GM23248 (cell line): Measurements from ENCODE around the gene SYNJ1. TPM values are rescaled to one million over a fixed set of nuclear protein-coding genes. Genes with fewer than 3 reads are reported as not detected.

Source experiments
- DNase-seq: peaks from one replicate; pipeline ENCODE4 v3.0.0-alpha.2; 2015
- H2AFZ ChIP-seq: fragments of 200-600 bp; sonication (generic); 2 replicates; pipeline ENCODE4 v1.6.1; 2016; ENCODE audit warnings: antibody characterized with exemption
- H3F3A ChIP-seq: fragments of 200-600 bp; sonication (generic); 2 replicates; pipeline ENCODE4 v1.6.1; 2016; ENCODE audit warnings: mild to moderate bottlenecking, antibody characterized with exemption, mixed run types; ENCODE audit not compliant: insufficient read depth
- H3K27ac ChIP-seq: fragments of 200-600 bp; sonication (generic); 2 replicates; pipeline ENCODE4 v1.5.1; 2016; ENCODE audit warnings: mild to moderate bottlenecking
- H3K27me3 ChIP-seq: fragments of 200-600 bp; sonication (generic); replicated peaks from 2 replicates; pipeline ENCODE4 v1.6.1; 2016; ENCODE audit warnings: mild to moderate bottlenecking; ENCODE audit not compliant: insufficient read depth
- H3K36me3 ChIP-seq: fragments of 200-600 bp; sonication (generic); 2 replicates; pipeline ENCODE4 v1.6.1; 2016; ENCODE audit warnings: low read depth, mild to moderate bottlenecking
- H3K4me1 ChIP-seq: fragments of 200-600 bp; sonication (generic); 2 replicates; pipeline ENCODE4 v1.6.1; 2016; ENCODE audit warnings: mild to moderate bottlenecking; ENCODE audit not compliant: insufficient read depth
- H3K4me2 ChIP-seq: fragments of 200-600 bp; sonication (generic); one replicate; pipeline ENCODE4 v1.6.1; 2016; ENCODE audit warnings: mild to moderate bottlenecking; ENCODE audit not compliant: unreplicated experiment
- H3K4me3 ChIP-seq: fragments of 200-600 bp; sonication (generic); 2 replicates; pipeline ENCODE4 v1.5.1; 2016; ENCODE audit warnings: mild to moderate bottlenecking
- H3K79me2 ChIP-seq: fragments of 200-600 bp; sonication (generic); 2 replicates; pipeline ENCODE4 v1.6.1; 2016; ENCODE audit warnings: mild to moderate bottlenecking; ENCODE audit not compliant: insufficient read depth
- H3K9ac ChIP-seq: fragments of 200-600 bp; sonication (generic); 2 replicates; pipeline ENCODE4 v1.6.1; 2016; ENCODE audit warnings: mild to moderate bottlenecking
- H3K9me2 ChIP-seq: fragments of 200-600 bp; sonication (generic); 2 replicates; pipeline ENCODE4 v1.6.1; 2016; ENCODE audit warnings: mixed run types, mild to moderate bottlenecking, moderate library complexity; ENCODE audit not compliant: insufficient read depth
- H3K9me3 ChIP-seq: fragments of 200-600 bp; sonication (generic); one replicate; pipeline ENCODE4 v1.6.1; 2017; ENCODE audit warnings: low read depth
- H4K20me1 ChIP-seq: fragments of 200-600 bp; sonication (generic); 2 replicates; pipeline ENCODE4 v1.6.0; 2016; ENCODE audit not compliant: insufficient read depth
- EZH2 ChIP-seq: fragments of 200-600 bp; sonication (generic); IDR thresholded peaks from 2 replicates; pipeline ENCODE4 v1.6.1; 2018; ENCODE audit warnings: antibody characterized with exemption, mild to moderate bottlenecking; ENCODE audit not compliant: insufficient read depth, poor library complexity, severe bottlenecking
- EZH2phosphoT487 ChIP-seq: fragments of 200-600 bp; sonication (generic); IDR thresholded peaks from 2 replicates; pipeline ENCODE4 v1.6.1; 2018; ENCODE audit warnings: antibody characterized with exemption, moderate library complexity, mild to moderate bottlenecking, low read depth; ENCODE audit not compliant: insufficient read depth
- WGBS, 2 experiments: methylation state at CpG; one replicate each; pipeline ENCODE4 v1.1.6; 2015 to 2017; ENCODE audit warnings: low lambda C conversion rate in 2 of 2, low coverage in 1 of 2; ENCODE audit errors: missing lambda C conversion rate in 2 of 2; 5-methylcytosine and 5-hydroxymethylcytosine counted together
- in situ Hi-C: fragments of 300-500 bp; cut with MboI; formaldehyde crosslinking; loops from 2 replicates; pipeline ENCODE4 v1.15.0; 2020
- polyA plus RNA-seq: library from polyadenylated mRNA; unstranded; fragments of >200 nt; fragmentation: Nextera tagmentation; extraction: Ambion mirVana; gene quantifications from 2 replicates; pipeline ENCODE4 v1.2.1, GENCODE V29; 2016
- total RNA-seq: library from RNA; depleted of rRNA; stranded (reverse); fragments of >200 nt; shearing (Covaris generic); gene quantifications from 2 replicates; pipeline ENCODE4 v1.2.3, GENCODE V29; 2014

The SYNJ1 gene
- total and polyA plus RNA-seq, 2 experiments from 2014 or later = 4.6 to 5.0 TPM

- H3K9me3 ChIP-seq = no peaks in the 10 kb centered on the region
- in situ Hi-C loops = no loop called here
- no peaks in the 10 kb centered on the region for H4K20me1 ChIP-seq
- TF ChIP-seq EZH2phosphoT487 (no peak), EZH2 (no peak)
- no peak overlapping the region for H3K4me3 ChIP-seq
- no peak overlapping the region for H3K9ac ChIP-seq
- H3F3A ChIP-seq = 0 out of 2 replicates have a peak, but pooled peaks cover 8% of the 10 kb centered on the region
- no peaks in the 10 kb centered on the region; the same call in 1 of the 2 replicates for H3K4me1 ChIP-seq
- peaks cover 15% of the 10 kb centered on the region for H3K79me2 ChIP-seq
- H3K27ac ChIP-seq = no peak overlapping the region
- 89 to 93% methylated on average over 8 of the region's 8 CpGs for WGBS, 2 experiments
- H3K27me3 ChIP-seq = no peaks in the 10 kb centered on the region
- no peak overlapping the region for H2AFZ ChIP-seq
- no peak for DNase-seq
- H3K4me2 ChIP-seq = no peak overlapping the region
- peaks cover 15% of the 10 kb centered on the region for H3K36me3 ChIP-seq
- H3K9me2 ChIP-seq = no peaks in the 10 kb centered on the region
These were observed 122.3 kb downstream of the SYNJ1 start for GRCh38 chr21:32605469-32605868.

- no peaks in the 10 kb centered on the region for H3K27me3 ChIP-seq
- no peaks in the 10 kb centered on the region for H3K9me2 ChIP-seq
These were observed 123.3 kb downstream of the SYNJ1 start for GRCh38 chr21:32604464-32604863.

GRCh38 chr21:32603131-32603530, 124.7 kb downstream of the SYNJ1 start:
- H3K36me3 ChIP-seq = peaks cover 15% of the 10 kb centered on the region
- in situ Hi-C loops = no loop called here

More at GRCh38 chr21:32604464-32604863, 123.3 kb downstream of the SYNJ1 start:
- DNase-seq = no peak
- H3K4me2 ChIP-seq = no peak overlapping the region
- in situ Hi-C loops = no loop called here
- H3K36me3 ChIP-seq = peaks cover 15% of the 10 kb centered on the region
- H3K27ac ChIP-seq = no peak overlapping the region
- H3K9ac ChIP-seq = no peak overlapping the region
- no peak overlapping the region for H3K4me3 ChIP-seq
- WGBS, 2 experiments = 68 to 69% methylated on average over 8 of the region's 8 CpGs
- no peaks in the 10 kb centered on the region for H3K4me1 ChIP-seq
- peaks cover 5% of the 10 kb centered on the region; the same call in 1 of the 2 replicates for H3K79me2 ChIP-seq
- 0 out of 2 replicates have a peak, but pooled peaks cover 8% of the 10 kb centered on the region for H3F3A ChIP-seq
- H3K9me3 ChIP-seq = no peaks in the 10 kb centered on the region
- H4K20me1 ChIP-seq = no peaks in the 10 kb centered on the region
- no peak overlapping the region for H2AFZ ChIP-seq
- TF ChIP-seq EZH2phosphoT487 (no peak), EZH2 (no peak)

GRCh38 chr21:32602099-32602498, 125.7 kb downstream of the SYNJ1 start:
- no peaks in the 10 kb centered on the region for H3K27me3 ChIP-seq
- no peak overlapping the region for H3K4me3 ChIP-seq
- no peak for TF ChIP-seq EZH2phosphoT487
- no peak for TF ChIP-seq EZH2
- peaks cover 15% of the 10 kb centered on the region for H3K36me3 ChIP-seq
- in situ Hi-C loops = no loop called here
- no peaks in the 10 kb centered on the region for H4K20me1 ChIP-seq
- H3K9me2 ChIP-seq = no peaks in the 10 kb centered on the region
- no peak overlapping the region for H3K4me2 ChIP-seq
- no peaks in the 10 kb centered on the region for H3K9me3 ChIP-seq
- H3F3A ChIP-seq = peaks cover 8% of the 10 kb centered on the region; the same call in 1 of the 2 replicates
- H3K4me1 ChIP-seq = peaks cover 5% of the 10 kb centered on the region; the same call in 1 of the 2 replicates
- H3K9ac ChIP-seq = no peak overlapping the region
- no peaks in the 10 kb centered on the region for H3K79me2 ChIP-seq
- no peak for DNase-seq
- H2AFZ ChIP-seq = no peak overlapping the region
- WGBS, 2 experiments = 93 to 98% methylated on average over 6 of the region's 6 CpGs
- H3K27ac ChIP-seq = no peak overlapping the region

More at GRCh38 chr21:32603131-32603530, 124.7 kb downstream of the SYNJ1 start:
- no peak overlapping the region for H3K4me3 ChIP-seq
- no peak overlapping the region for H2AFZ ChIP-seq
- TF ChIP-seq EZH2 = no peak
- no peak for TF ChIP-seq EZH2phosphoT487
- no peaks in the 10 kb centered on the region for H3K79me2 ChIP-seq
- no peaks in the 10 kb centered on the region for H3K9me3 ChIP-seq
- H3F3A ChIP-seq = 0 out of 2 replicates have a peak, but pooled peaks cover 8% of the 10 kb centered on the region
- no peaks in the 10 kb centered on the region for H4K20me1 ChIP-seq
- 86 to 92% methylated on average over 8 of the region's 8 CpGs for WGBS, 2 experiments
- no peaks in the 10 kb centered on the region for H3K27me3 ChIP-seq
- DNase-seq = no peak
- no peaks in the 10 kb centered on the region for H3K4me1 ChIP-seq
- no peak overlapping the region for H3K27ac ChIP-seq
- H3K9ac ChIP-seq = no peak overlapping the region
- H3K9me2 ChIP-seq = no peaks in the 10 kb centered on the region
- no peak overlapping the region for H3K4me2 ChIP-seq

GRCh38 chr21:32599526-32599925, 128.3 kb downstream of the SYNJ1 start:
- H3K4me2 ChIP-seq = no peak overlapping the region
- WGBS, 2 experiments = 86 to 87% methylated on average over 8 of the region's 8 CpGs
- H3K27me3 ChIP-seq = no peaks in the 10 kb centered on the region
- no peaks in the 10 kb centered on the region for H4K20me1 ChIP-seq
- no peaks in the 10 kb centered on the region for H3K9me2 ChIP-seq
- H3K9ac ChIP-seq = no peak overlapping the region
- H3K27ac ChIP-seq = no peak overlapping the region
- no peaks in the 10 kb centered on the region for H3K79me2 ChIP-seq
- H2AFZ ChIP-seq = no peak overlapping the region
- TF ChIP-seq EZH2 (no peak), EZH2phosphoT487 (no peak)
- H3K4me1 ChIP-seq = peaks cover 12% of the 10 kb centered on the region; the same call in 1 of the 2 replicates
- in situ Hi-C loops = no loop called here
- peaks cover 10% of the 10 kb centered on the region for H3K36me3 ChIP-seq
- H3F3A ChIP-seq = peaks cover 13% of the 10 kb centered on the region
- no peaks in the 10 kb centered on the region for H3K9me3 ChIP-seq
- no peak overlapping the region for H3K4me3 ChIP-seq
- no peak for DNase-seq
